Upper lobe of left lung (tissue), 6 donors: Measurements from ENCODE around the gene MPG. TPM values are rescaled to one million over a fixed set of nuclear protein-coding genes. Genes with fewer than 3 reads are reported as not detected.
A peak's percentile ranks its signal among the peaks of the same experiment; 100 is the strongest.

Experiments used
- ATAC-seq, 2 donors: fragments of 200-7000 bp; cut with Tn5 transposase; one replicate each; pipeline ENCODE4 v1.9.1; 2022; ENCODE audit warnings: mild to moderate bottlenecking in 2 of 2, moderate library complexity in 2 of 2; ENCODE audit not compliant: low FRiP score in 2 of 2
- DNase-seq, 2 donors: peaks; one replicate each; pipeline ENCODE4 v3.0.0-alpha.2; 2019 to 2020
- H3K27ac ChIP-seq, 4 donors: fragments of 200-600 bp; sonication (generic); one replicate each; pipeline ENCODE4 v1.5.1; 2016 to 2019
- H3K27me3 ChIP-seq, 4 donors: fragments of 200-600 bp; sonication (generic); one replicate each; pipeline ENCODE4 v1.5.1; 2017 to 2019
- H3K36me3 ChIP-seq, 4 donors: fragments of 200-600 bp; sonication (generic); one replicate each; pipeline ENCODE4 v1.5.1; 2016 to 2019
- H3K4me1 ChIP-seq, 4 donors: fragments of 200-600 bp; sonication (generic); one replicate each; pipeline ENCODE4 v1.5.1; 2018 to 2019
- H3K4me3 ChIP-seq, 4 donors: fragments of 200-600 bp; sonication (generic); one replicate each; pipeline ENCODE4 v1.5.1; 2017 to 2019; ENCODE audit warnings: mild to moderate bottlenecking in 2 of 4, moderate library complexity in 1 of 4
- H3K9me3 ChIP-seq, 4 donors: fragments of 200-600 bp; sonication (generic); one replicate each; pipeline ENCODE4 v1.5.1; 2018 to 2019
- CTCF ChIP-seq, 6 experiments: fragments of 450-650 bp in 4 of 6; fragments of 200-600 bp in 2 of 6; sonication (generic) in 2 of 6; IDR thresholded peaks; one replicate each; pipeline ENCODE4 v1.5.1; 2016 to 2019; ENCODE audit warnings: antibody characterized with exemption in 6 of 6
- EP300 ChIP-seq, 4 donors: sonication (generic); formaldehyde crosslinking; IDR thresholded peaks; one replicate each; pipeline ENCODE4 v1.5.1; 2017; ENCODE audit warnings: antibody characterized with exemption in 4 of 4, control low read depth in 2 of 4
- POLR2A ChIP-seq, 4 donors: fragments of 450-650 bp; IDR thresholded peaks; one replicate each; pipeline ENCODE4 v1.5.1; 2016 to 2017; ENCODE audit warnings: antibody characterized with exemption in 4 of 4, mild to moderate bottlenecking in 2 of 4
- POLR2AphosphoS5 ChIP-seq, 2 donors: sonication (generic); formaldehyde crosslinking; IDR thresholded peaks; one replicate each; pipeline ENCODE4 v1.5.1; 2017; ENCODE audit warnings: antibody characterized with exemption in 2 of 2
- WGBS, 2 donors: methylation state at CpG; one replicate each; pipeline ENCODE4 v1.1.5; 2017 to 2018; 5-methylcytosine and 5-hydroxymethylcytosine counted together
- total RNA-seq, 6 donors: library from RNA; depleted of rRNA in 4 of 6; stranded (reverse); fragments of >200 nt in 4 of 6; gene quantifications; one replicate each; pipeline versions ENCODE4 v1.1.0 to v1.2.1, GENCODE V29; 2016 to 2021
- donor health status: DM: no; HTN: no; CAD: no; lungs with moderate emphysema.
- donor health status: DM: no; HTN: yes; CAD: no; lungs with severe emphysema.

The MPG gene
- total RNA-seq, 6 donors from 2014 or later, result 52.6 to 99.0 (median 71.7) TPM

GRCh38 chr16:65745-66144 is 12.3 kb upstream of the MPG start:
- Histone ChIP-seq H3K4me1 (peaks cover 15 to 43% (median 26%) of the 10 kb centered on the region in 4 donors), H3K36me3 (peaks cover 6 to 45% (median 38%) of the 10 kb centered on the region in 4 donors), H3K27ac (peak overlapping the region in 1 of 4 donors; percentile 5), H3K4me3 (no peak overlapping the region), H3K9me3 (no peaks in the 10 kb centered on the region), H3K27me3 (no peaks in the 10 kb centered on the region)
- TF ChIP-seq CTCF (IDR thresholded peaks at IDR 0.05), result peak; percentile 92 to 99 (median 97)
- TF ChIP-seq POLR2A (IDR thresholded peaks at IDR 0.05), result no peak
- TF ChIP-seq EP300 (IDR thresholded peaks at IDR 0.05), result no peak
- no peak for TF ChIP-seq POLR2AphosphoS5 (IDR thresholded peaks at IDR 0.05)
- DNase-seq (peak; percentile 87 to 95), ATAC-seq (peak in 1 of 2 donors; percentile 81)
- 24 to 39% methylated on average over 5 to 17 of the region's 17 CpGs for WGBS, 2 donors

GRCh38 chr16:66309-67182 is 11.5 kb upstream of the MPG start:
- peaks cover 0 to 37% (median 30%) of the 10 kb centered on the region in 4 donors for H3K36me3 ChIP-seq
- H3K9me3 ChIP-seq, result no peaks in the 10 kb centered on the region
- H3K27me3 ChIP-seq, result no peaks in the 10 kb centered on the region
- H3K27ac ChIP-seq, result peak overlapping the region in 1 of 4 donors; percentile 42
- 86 to 94% methylated on average over 6 to 13 of the region's 13 CpGs for WGBS, 2 donors
- ATAC-seq (no peak), DNase-seq (no peak)
- TF ChIP-seq POLR2AphosphoS5 (IDR thresholded peaks at IDR 0.05) (no peak), CTCF (IDR thresholded peaks at IDR 0.05) (no peak), POLR2A (IDR thresholded peaks at IDR 0.05) (no peak), EP300 (IDR thresholded peaks at IDR 0.05) (no peak)
- H3K4me1 ChIP-seq, result peaks cover 21 to 51% (median 33%) of the 10 kb centered on the region in 4 donors
- no peak overlapping the region for H3K4me3 ChIP-seq

- no peak overlapping the region for H3K4me3 ChIP-seq
- ATAC-seq (no peak), DNase-seq (no peak)
- H3K36me3 ChIP-seq, result peaks cover 0 to 30% (median 23%) of the 10 kb centered on the region in 4 donors
- WGBS, 2 donors, result 86% methylated on average over 5 to 9 of the region's 10 CpGs
- no peaks in the 10 kb centered on the region for H3K27me3 ChIP-seq
- TF ChIP-seq CTCF (IDR thresholded peaks at IDR 0.05), result no peak
- TF ChIP-seq EP300 (IDR thresholded peaks at IDR 0.05), result no peak
- no peak for TF ChIP-seq POLR2AphosphoS5 (IDR thresholded peaks at IDR 0.05)
- no peak for TF ChIP-seq POLR2A (IDR thresholded peaks at IDR 0.05)
- H3K4me1 ChIP-seq, result peaks cover 21 to 58% (median 34%) of the 10 kb centered on the region in 4 donors
- H3K27ac ChIP-seq, result peak overlapping the region in 1 of 4 donors; percentile 42
- no peaks in the 10 kb centered on the region for H3K9me3 ChIP-seq
These were observed 10.7 kb upstream of the MPG start for GRCh38 chr16:67183-67791.

GRCh38 chr16:67884-68789 is 9.9 kb upstream of the MPG start:
- 81 to 86% methylated on average over 14 to 21 of the region's 27 CpGs for WGBS, 2 donors
- DNase-seq (no peak), ATAC-seq (no peak)

More at GRCh38 chr16:67884-68789, 9.9 kb upstream of the MPG start:
- Histone ChIP-seq H3K36me3 (peaks cover 0 to 21% (median 14%) of the 10 kb centered on the region in 4 donors), H3K9me3 (no peaks in the 10 kb centered on the region), H3K27ac (peak overlapping the region in 3 of 4 donors; percentile 21 to 42 (median 30)), H3K27me3 (no peaks in the 10 kb centered on the region), H3K4me1 (peaks cover 27 to 65% (median 40%) of the 10 kb centered on the region in 4 donors), H3K4me3 (no peak overlapping the region)
- TF ChIP-seq POLR2A (IDR thresholded peaks at IDR 0.05) (no peak), POLR2AphosphoS5 (IDR thresholded peaks at IDR 0.05) (no peak), CTCF (IDR thresholded peaks at IDR 0.05) (no peak), EP300 (IDR thresholded peaks at IDR 0.05) (no peak)
